GM12875 (cell line): ENCODE results near the gene NAT9.

Source experiments
- H3K4me3 ChIP-seq: one replicate; pipeline ENCODE4 v1.5.1; 2011; ENCODE audit warnings: low read depth, low read length, control low read depth
- TF ChIP-seq, protein P1 (sequence below): IDR thresholded peaks from 2 replicates; pipeline ENCODE4 v1.5.1; 2011; ENCODE audit warnings: low read depth, mild to moderate bottlenecking, control low read depth, inconsistent platforms, low read length, moderate library complexity, borderline replicate concordance; ENCODE audit not compliant: insufficient read depth

NAT9 gene

GRCh38 chr17:74749279-74750038, 26.7 kb downstream of the NAT9 start:
- peak overlapping the region; percentile 82 for H3K4me3 ChIP-seq
- TF ChIP-seq, protein P1, sequence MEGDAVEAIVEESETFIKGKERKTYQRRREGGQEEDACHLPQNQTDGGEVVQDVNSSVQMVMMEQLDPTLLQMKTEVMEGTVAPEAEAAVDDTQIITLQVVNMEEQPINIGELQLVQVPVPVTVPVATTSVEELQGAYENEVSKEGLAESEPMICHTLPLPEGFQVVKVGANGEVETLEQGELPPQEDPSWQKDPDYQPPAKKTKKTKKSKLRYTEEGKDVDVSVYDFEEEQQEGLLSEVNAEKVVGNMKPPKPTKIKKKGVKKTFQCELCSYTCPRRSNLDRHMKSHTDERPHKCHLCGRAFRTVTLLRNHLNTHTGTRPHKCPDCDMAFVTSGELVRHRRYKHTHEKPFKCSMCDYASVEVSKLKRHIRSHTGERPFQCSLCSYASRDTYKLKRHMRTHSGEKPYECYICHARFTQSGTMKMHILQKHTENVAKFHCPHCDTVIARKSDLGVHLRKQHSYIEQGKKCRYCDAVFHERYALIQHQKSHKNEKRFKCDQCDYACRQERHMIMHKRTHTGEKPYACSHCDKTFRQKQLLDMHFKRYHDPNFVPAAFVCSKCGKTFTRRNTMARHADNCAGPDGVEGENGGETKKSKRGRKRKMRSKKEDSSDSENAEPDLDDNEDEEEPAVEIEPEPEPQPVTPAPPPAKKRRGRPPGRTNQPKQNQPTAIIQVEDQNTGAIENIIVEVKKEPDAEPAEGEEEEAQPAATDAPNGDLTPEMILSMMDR: no peak

- TF ChIP-seq, protein P1: 0 out of 2 replicates have a peak, but pooled peaks have one; percentile 27
- peak within 1 kb of the TSS; percentile 82 for H3K4me3 ChIP-seq
These were observed 27.4 kb downstream of the NAT9 start, which contains the start of gene NHERF1 for GRCh38 chr17:74748529-74749278. TSS of gene NHERF1 (plus strand) at chr17:74748628. CDS start at chr17:74748847, 219 bp downstream.

DNA sequence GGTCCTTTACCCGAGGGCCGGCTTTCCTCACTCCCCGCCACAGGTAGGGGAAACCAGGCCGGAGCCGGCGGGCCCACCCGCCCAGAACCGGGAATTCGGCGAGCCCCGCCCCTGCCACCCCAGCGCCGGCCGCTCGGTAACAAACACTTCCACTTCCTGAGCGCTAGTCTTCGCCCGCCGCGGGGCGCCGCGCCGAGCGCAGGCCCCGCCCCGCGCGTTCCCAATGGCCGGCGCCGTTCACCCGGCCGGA, 27.9 kb downstream of the NAT9 start:
- TF ChIP-seq, protein P1: 0 out of 2 replicates have a peak, but pooled peaks have one; percentile 2
- H3K4me3 ChIP-seq: peak overlapping the region; percentile 49

DNA sequence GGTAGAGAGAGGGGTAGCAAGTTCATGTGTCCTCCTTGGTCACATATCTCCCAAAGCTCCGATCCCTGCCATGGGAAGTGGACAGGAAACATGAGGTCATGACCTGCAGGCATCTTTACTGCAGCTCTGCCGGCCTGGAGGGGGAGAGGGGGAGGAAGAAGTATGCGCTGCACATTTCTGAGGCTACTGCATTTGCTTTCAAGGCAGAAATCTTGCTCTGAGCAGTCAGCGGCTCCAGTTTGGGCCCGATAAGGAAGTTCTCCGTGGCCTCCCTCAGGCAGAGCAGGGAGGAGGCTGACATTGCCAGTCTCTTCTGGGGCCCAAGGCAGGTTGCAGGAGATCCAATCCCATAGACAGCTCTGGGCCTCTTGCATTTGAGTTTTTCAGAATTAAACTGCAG, 29.2 kb downstream of the NAT9 start:
- TF ChIP-seq, protein P1: no peak
- no peak overlapping the region for H3K4me3 ChIP-seq

GRCh38 chr17:74746376-74746775, 29.8 kb downstream of the NAT9 start:
- no peak overlapping the region for H3K4me3 ChIP-seq
- TF ChIP-seq, protein P1: no peak

GRCh38 chr17:74745548-74746177, 30.5 kb downstream of the NAT9 start:
- TF ChIP-seq, protein P1: no peak
- H3K4me3 ChIP-seq: no peak overlapping the region
